ENCODE measurements around the gene PEX7. TPM values are rescaled to one million over a fixed set of nuclear protein-coding genes. Genes with fewer than 3 reads are reported as not detected.

Gene PEX7
- total RNA-seq, 2 donors from 2014 or later = 8.9 to 17.9 TPM

DNA sequence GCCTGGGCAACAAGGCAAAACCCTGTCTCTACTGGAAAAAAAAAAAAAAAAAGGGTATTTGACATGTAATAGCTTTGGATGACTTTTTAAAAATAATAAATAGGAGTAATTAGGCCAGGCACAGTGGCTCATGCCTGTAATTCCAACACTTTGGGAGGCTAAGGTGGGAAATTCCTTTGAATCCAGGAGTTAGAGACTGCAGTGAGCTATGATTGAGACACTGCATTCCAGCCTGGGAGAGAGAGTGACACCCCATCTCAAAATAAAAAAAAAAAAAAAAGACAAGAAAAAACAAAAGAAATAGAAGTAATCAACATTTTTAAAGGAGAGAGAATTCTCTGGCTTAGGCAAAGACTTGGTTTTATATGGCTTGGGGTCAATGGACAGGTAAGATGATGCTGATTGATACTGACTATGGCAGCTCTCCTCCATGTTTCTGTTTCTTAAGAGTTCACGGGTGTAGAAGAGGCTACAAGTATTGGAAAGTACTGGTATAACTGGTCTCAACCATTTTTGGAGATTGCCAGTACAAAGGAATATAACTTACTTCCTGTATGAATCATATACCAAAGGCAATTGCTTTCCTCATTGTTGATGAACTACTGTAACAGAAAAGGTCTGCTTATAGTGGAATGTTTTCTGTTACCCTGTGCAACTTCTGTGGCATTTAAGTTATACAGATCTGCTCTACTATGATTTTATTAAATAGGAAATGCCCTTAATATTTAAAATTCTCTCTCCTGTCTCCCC, 40.2 kb upstream of the PEX7 start:
- no peak for TF ChIP-seq CTCF (IDR thresholded peaks at IDR 0.05)
- no peak for TF ChIP-seq POLR2A (IDR thresholded peaks at IDR 0.05)
- intact Hi-C loops (cut with DNase I) = no loop called here
- no peak for DNase-seq
- no peaks in the 10 kb centered on the region for H3K9me3 ChIP-seq
- H3K4me1 ChIP-seq = peaks cover 52% of the 10 kb centered on the region
- no peak overlapping the region for H3K4me3 ChIP-seq
- peak; percentile 25 for ATAC-seq
- WGBS, 2 donors = 65 to 94% methylated on average over 1 of the region's 1 CpG
- H3K27me3 ChIP-seq = no peaks in the 10 kb centered on the region
- H3K27ac ChIP-seq = peak overlapping the region in 1 of 4 donors; percentile 50
- no peaks in the 10 kb centered on the region for H3K36me3 ChIP-seq (replicated peaks in 1 of 2; ENCODE audit: insufficient read depth in 1 of 2, low read depth in 2 of 2)

- Histone ChIP-seq H3K36me3 (replicated peaks in 1 of 2; ENCODE audit: insufficient read depth in 1 of 2, low read depth in 2 of 2) (no peaks in the 10 kb centered on the region), H3K9me3 (no peaks in the 10 kb centered on the region), H3K4me1 (peaks cover 59% of the 10 kb centered on the region), H3K4me3 (no peak overlapping the region), H3K27me3 (no peaks in the 10 kb centered on the region), H3K27ac (peak overlapping the region in 1 of 4 donors; percentile 61)
- WGBS, 2 donors = 93 to 99% methylated on average over 6 of the region's 6 CpGs
- DNase-seq (no peak), ATAC-seq (no peak)
- intact Hi-C loops (cut with DNase I) = no loop called here
- TF ChIP-seq POLR2A (IDR thresholded peaks at IDR 0.05) (no peak), CTCF (IDR thresholded peaks at IDR 0.05) (no peak)
Measured at GRCh38 chr6:136783021-136783420, 39.4 kb upstream of the PEX7 start.

DNA sequence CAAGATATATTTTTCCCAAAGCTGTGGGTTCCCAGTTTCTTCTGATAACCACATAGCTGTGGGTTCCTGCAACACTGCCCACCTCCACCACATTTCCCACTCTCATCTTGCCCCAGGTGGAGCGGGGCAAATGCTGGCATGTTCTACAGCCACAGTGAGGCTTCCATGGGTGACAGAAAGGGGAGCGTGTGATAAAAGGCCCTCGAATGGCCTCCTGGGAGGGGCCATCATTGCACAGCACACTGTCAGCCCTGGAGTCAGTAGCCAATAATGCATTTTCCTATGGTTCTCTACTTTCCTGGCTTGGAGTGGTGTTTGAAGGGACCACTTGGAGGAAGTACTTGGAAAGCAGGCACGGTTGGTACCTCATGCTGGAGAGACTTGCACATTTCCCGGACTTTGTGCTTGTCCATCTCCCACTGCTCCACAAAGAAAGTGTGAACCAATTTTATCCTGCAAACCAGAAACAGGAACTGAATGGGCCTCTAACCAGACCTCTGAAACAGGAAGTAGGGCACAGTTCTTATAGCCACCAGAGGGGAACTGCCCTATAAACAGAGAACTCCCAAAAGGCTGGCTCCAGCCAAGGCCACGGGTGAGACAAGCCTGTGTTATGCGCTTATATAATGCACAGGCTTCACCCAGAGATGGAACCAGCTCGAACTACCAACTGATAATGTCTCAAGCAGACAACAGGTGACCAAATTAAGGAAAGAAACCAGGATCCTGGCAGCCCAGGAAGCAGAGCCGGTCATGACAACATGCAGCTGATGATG, 38.7 kb upstream of the PEX7 start:
- Histone ChIP-seq H3K4me1 (peaks cover 64% of the 10 kb centered on the region), H3K36me3 (replicated peaks in 1 of 2; ENCODE audit: insufficient read depth in 1 of 2, low read depth in 2 of 2) (no peaks in the 10 kb centered on the region), H3K4me3 (no peak overlapping the region), H3K27me3 (no peaks in the 10 kb centered on the region), H3K27ac (peak overlapping the region in 2 of 4 donors; percentile 56 to 61), H3K9me3 (no peaks in the 10 kb centered on the region)
- WGBS, 2 donors = 57 to 58% methylated on average over 9 of the region's 9 CpGs
- ATAC-seq (no peak), DNase-seq (peak in 2 of 4 donors; percentile 27 to 62)
- intact Hi-C loops (cut with DNase I) = no loop called here
- TF ChIP-seq CTCF (IDR thresholded peaks at IDR 0.05) (no peak), POLR2A (IDR thresholded peaks at IDR 0.05) (peak in 1 of 3 donors; percentile 23)

DNA sequence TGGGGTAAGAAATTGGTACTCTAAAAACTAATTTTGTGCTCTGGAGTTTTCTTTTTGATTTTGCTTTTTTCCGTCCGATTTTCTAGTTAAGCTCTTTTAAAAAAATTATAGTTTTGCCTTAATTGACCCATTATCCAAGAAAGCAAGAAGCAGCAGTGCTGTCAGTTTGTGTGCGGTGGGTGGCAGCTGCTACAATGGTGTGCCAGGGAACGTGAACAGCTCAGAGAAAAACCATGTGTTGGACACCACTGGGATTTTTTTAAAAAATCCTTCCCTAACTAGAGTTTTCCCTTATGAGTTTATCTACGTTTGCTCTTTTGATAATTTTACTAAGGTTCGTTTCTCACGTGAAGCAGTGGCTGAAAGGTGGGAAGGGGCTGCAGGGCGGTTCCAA, 38.1 kb upstream of the PEX7 start:
- H3K4me1 ChIP-seq = peaks cover 69% of the 10 kb centered on the region
- WGBS, 2 donors = 31 to 39% methylated on average over 8 of the region's 8 CpGs
- no peaks in the 10 kb centered on the region for H3K27me3 ChIP-seq
- H3K4me3 ChIP-seq = no peak overlapping the region
- H3K27ac ChIP-seq = peak overlapping the region in 2 of 4 donors; percentile 56 to 61
- no peak for ATAC-seq
- TF ChIP-seq POLR2A (IDR thresholded peaks at IDR 0.05) = no peak
- no peak for DNase-seq
- no peaks in the 10 kb centered on the region for H3K36me3 ChIP-seq (replicated peaks in 1 of 2; ENCODE audit: insufficient read depth in 1 of 2, low read depth in 2 of 2)
- H3K9me3 ChIP-seq = no peaks in the 10 kb centered on the region
- intact Hi-C loops (cut with DNase I) = no loop called here

- 36 to 45% methylated on average over 10 of the region's 10 CpGs for WGBS, 2 donors
- DNase-seq (peak; percentile 46 to 77 (median 54)), ATAC-seq (peak; percentile 54)
- Histone ChIP-seq H3K27me3 (no peaks in the 10 kb centered on the region), H3K27ac (peak overlapping the region; percentile 13 to 61 (median 41)), H3K4me3 (no peak overlapping the region), H3K4me1 (peaks cover 66% of the 10 kb centered on the region), H3K36me3 (replicated peaks in 1 of 2; ENCODE audit: insufficient read depth in 1 of 2, low read depth in 2 of 2) (no peaks in the 10 kb centered on the region), H3K9me3 (no peaks in the 10 kb centered on the region)
- intact Hi-C loops (cut with DNase I) = no loop called here
- TF ChIP-seq CTCF (IDR thresholded peaks at IDR 0.05) (no peak), POLR2A (IDR thresholded peaks at IDR 0.05) (no peak)
Measured at GRCh38 chr6:136784910-136785746, 37.3 kb upstream of the PEX7 start.
